Measurements from ENCODE around the gene GRIK1.

GRIK1 gene

GRCh38 chr21:29827647-29828046, 112.1 kb downstream of the GRIK1 start:
- no peak for DNase-seq (ENCODE audit: low read depth in 3 of 3)

GRCh38 chr21:29827236-29827635, 112.6 kb downstream of the GRIK1 start:
- no peak for DNase-seq (ENCODE audit: low read depth in 3 of 3)

- no peak for DNase-seq (ENCODE audit: low read depth in 3 of 3)
Measured at GRCh38 chr21:29826386-29826785, 113.4 kb downstream of the GRIK1 start.

- no peak for DNase-seq (ENCODE audit: low read depth in 3 of 3)
Measured at GRCh38 chr21:29825936-29826335, 113.9 kb downstream of the GRIK1 start.

- DNase-seq (ENCODE audit: low read depth in 3 of 3), result no peak
Measured at GRCh38 chr21:29825345-29825744, 114.5 kb downstream of the GRIK1 start.

- no peak for DNase-seq (ENCODE audit: low read depth in 3 of 3)
Measured at GRCh38 chr21:29822064-29822463, 117.7 kb downstream of the GRIK1 start.

- DNase-seq (ENCODE audit: low read depth in 3 of 3), result no peak
Measured at GRCh38 chr21:29821230-29821629, 118.6 kb downstream of the GRIK1 start.

GRCh38 chr21:29819675-29820326, 120.0 kb downstream of the GRIK1 start:
- DNase-seq (ENCODE audit: low read depth in 3 of 3), result no peak

- no peak for DNase-seq (ENCODE audit: low read depth in 3 of 3)
Measured at GRCh38 chr21:29818383-29818921, 121.3 kb downstream of the GRIK1 start.

- no peak for DNase-seq (ENCODE audit: low read depth in 3 of 3)
Measured at GRCh38 chr21:29817450-29817849, 122.3 kb downstream of the GRIK1 start.

- no peak for DNase-seq (ENCODE audit: low read depth in 3 of 3)
Measured at GRCh38 chr21:29812947-29813346, 126.8 kb downstream of the GRIK1 start.

- no peak for DNase-seq (ENCODE audit: low read depth in 3 of 3)
Measured at GRCh38 chr21:29810871-29811270, 128.9 kb downstream of the GRIK1 start.

GRCh38 chr21:29808153-29808552, 131.6 kb downstream of the GRIK1 start:
- DNase-seq (ENCODE audit: low read depth in 3 of 3), result no peak

GRCh38 chr21:29805105-29805504, 134.7 kb downstream of the GRIK1 start:
- DNase-seq (ENCODE audit: low read depth in 3 of 3), result no peak

- no peak for DNase-seq (ENCODE audit: low read depth in 3 of 3)
Measured at GRCh38 chr21:29803191-29803590, 136.6 kb downstream of the GRIK1 start.

- no peak for DNase-seq (ENCODE audit: low read depth in 3 of 3)
Measured at GRCh38 chr21:29801122-29801521, 138.7 kb downstream of the GRIK1 start.

GRCh38 chr21:29800056-29800455, 139.7 kb downstream of the GRIK1 start:
- DNase-seq (ENCODE audit: low read depth in 3 of 3), result no peak

- DNase-seq (ENCODE audit: low read depth in 3 of 3), result no peak
Measured at GRCh38 chr21:29798840-29799239, 141.0 kb downstream of the GRIK1 start.

GRCh38 chr21:29797155-29797554, 142.6 kb downstream of the GRIK1 start:
- DNase-seq (ENCODE audit: low read depth in 3 of 3), result no peak

GRCh38 chr21:29793712-29794111, 146.1 kb downstream of the GRIK1 start:
- DNase-seq (ENCODE audit: low read depth in 3 of 3), result no peak

- DNase-seq (ENCODE audit: low read depth in 3 of 3), result no peak
Measured at GRCh38 chr21:29789393-29789792, 150.4 kb downstream of the GRIK1 start.

GRCh38 chr21:29788752-29789151, 151.0 kb downstream of the GRIK1 start:
- no peak for DNase-seq (ENCODE audit: low read depth in 3 of 3)

- no peak for DNase-seq (ENCODE audit: low read depth in 3 of 3)
Measured at GRCh38 chr21:29787361-29787909, 152.4 kb downstream of the GRIK1 start.

Data from stimulated activated CD4-positive, alpha-beta T cell treated with anti-CD3 and anti-CD28 coated beads, TNF-alpha, amount 100 ng/mL, for 4 hours (primary cell).